Progenitor cell of endocrine pancreas (in vitro differentiated cells): Measurements from ENCODE around the gene PRKCE. TPM values are rescaled to one million over a fixed set of nuclear protein-coding genes. Genes with fewer than 3 reads are reported as not detected.

Source experiments
- DNase-seq: peaks from one replicate; pipeline ENCODE4 v3.0.0; 2021; ENCODE audit warnings: low spot score; ENCODE audit not compliant: unreplicated experiment
- H3K27ac Mint-ChIP-seq: 2 replicates; pipeline ENCODE4 v1.8.0; 2021; ENCODE audit warnings: mild to moderate bottlenecking, moderate library complexity, mixed read lengths
- H3K27me3 Mint-ChIP-seq: 2 replicates; pipeline ENCODE4 v1.8.0; 2021; ENCODE audit warnings: mixed read lengths
- H3K36me3 Mint-ChIP-seq: 2 replicates; pipeline ENCODE4 v1.8.0; 2022; ENCODE audit warnings: mixed read lengths; ENCODE audit not compliant: insufficient read depth
- H3K4me1 Mint-ChIP-seq: 2 replicates; pipeline ENCODE4 v1.8.0; 2021; ENCODE audit warnings: low read depth, mixed read lengths
- H3K4me3 Mint-ChIP-seq: 2 replicates; pipeline ENCODE4 v1.8.0; 2021; ENCODE audit warnings: low read depth, mild to moderate bottlenecking, moderate library complexity, mixed read lengths
- H3K9me3 Mint-ChIP-seq: 2 replicates; pipeline ENCODE4 v1.8.0; 2021; ENCODE audit warnings: low read depth, mixed read lengths
- CTCF ChIP-seq: fragments of 200-600 bp; sonication (generic); IDR thresholded peaks from one replicate; pipeline ENCODE4 v1.5.0; 2021; ENCODE audit warnings: antibody characterized with exemption, mild to moderate bottlenecking; ENCODE audit not compliant: unreplicated experiment
- total RNA-seq: library from RNA; stranded (reverse); gene quantifications from 2 replicates; pipeline ENCODE4 v1.2.1, GENCODE V29; 2021

The PRKCE gene
- total RNA-seq, 1 donor from 2014 or later, result 4.2 TPM

GRCh38 chr2:45711224-45711623 is 59.7 kb downstream of the PRKCE start:
- no peaks in the 10 kb centered on the region for H3K9me3 Mint-ChIP-seq
- no peak overlapping the region for H3K4me3 Mint-ChIP-seq
- TF ChIP-seq CTCF, result no peak
- H3K27ac Mint-ChIP-seq, result no peak overlapping the region
- no peaks in the 10 kb centered on the region for H3K4me1 Mint-ChIP-seq
- H3K36me3 Mint-ChIP-seq, result no peaks in the 10 kb centered on the region
- DNase-seq, result no peak
- peaks cover 8% of the 10 kb centered on the region for H3K27me3 Mint-ChIP-seq

GRCh38 chr2:45712570-45712969 is 61.1 kb downstream of the PRKCE start:
- no peak for TF ChIP-seq CTCF
- no peak overlapping the region for H3K27ac Mint-ChIP-seq
- no peaks in the 10 kb centered on the region for H3K36me3 Mint-ChIP-seq
- DNase-seq, result no peak
- H3K27me3 Mint-ChIP-seq, result peaks cover 4% of the 10 kb centered on the region
- no peak overlapping the region for H3K4me3 Mint-ChIP-seq
- no peaks in the 10 kb centered on the region for H3K9me3 Mint-ChIP-seq
- H3K4me1 Mint-ChIP-seq, result no peaks in the 10 kb centered on the region

GRCh38 chr2:45713136-45713535 is 61.7 kb downstream of the PRKCE start:
- no peaks in the 10 kb centered on the region for H3K4me1 Mint-ChIP-seq
- no peaks in the 10 kb centered on the region for H3K36me3 Mint-ChIP-seq
- DNase-seq, result no peak
- H3K9me3 Mint-ChIP-seq, result no peaks in the 10 kb centered on the region
- peaks cover 4% of the 10 kb centered on the region for H3K27me3 Mint-ChIP-seq
- no peak for TF ChIP-seq CTCF
- no peak overlapping the region for H3K27ac Mint-ChIP-seq
- H3K4me3 Mint-ChIP-seq, result no peak overlapping the region

- H3K4me1 Mint-ChIP-seq, result no peaks in the 10 kb centered on the region
- no peak overlapping the region for H3K27ac Mint-ChIP-seq
- no peaks in the 10 kb centered on the region for H3K36me3 Mint-ChIP-seq
- no peak for TF ChIP-seq CTCF
- no peaks in the 10 kb centered on the region for H3K9me3 Mint-ChIP-seq
- no peak overlapping the region for H3K4me3 Mint-ChIP-seq
- H3K27me3 Mint-ChIP-seq, result peaks cover 4% of the 10 kb centered on the region
- no peak for DNase-seq
Measured at GRCh38 chr2:45713591-45713990, 62.1 kb downstream of the PRKCE start.

- H3K27ac Mint-ChIP-seq, result no peak overlapping the region
- no peak for TF ChIP-seq CTCF
- H3K27me3 Mint-ChIP-seq, result peaks cover 5% of the 10 kb centered on the region
- no peak overlapping the region for H3K4me3 Mint-ChIP-seq
- H3K9me3 Mint-ChIP-seq, result no peaks in the 10 kb centered on the region
- no peaks in the 10 kb centered on the region for H3K36me3 Mint-ChIP-seq
- no peak for DNase-seq
- no peaks in the 10 kb centered on the region for H3K4me1 Mint-ChIP-seq
Measured at GRCh38 chr2:45714679-45715078, 63.2 kb downstream of the PRKCE start.
